BLaER1 treated with 17β-estradiol and CSF1 and Interleukin-3, amounts not matched to agents 10 nM and 100 nM (cell line): Measurements from ENCODE around the gene PPM1J.

Source experiments
- H3K27ac ChIP-seq, 11 experiments: shearing (Covaris generic); formaldehyde crosslinking; 2 replicates each; pipeline ENCODE4 v1.8.1; 2022
- H3K27me3 ChIP-seq, 11 experiments: shearing (Covaris generic); formaldehyde crosslinking; 2 replicates each; pipeline ENCODE4 v1.8.1; 2022
- H3K36me3 ChIP-seq, 11 experiments: shearing (Covaris generic); formaldehyde crosslinking; 2 replicates each; pipeline ENCODE4 v1.8.1; 2022
- H3K4me1 ChIP-seq, 10 experiments: shearing (Covaris generic); formaldehyde crosslinking; 2 replicates each; pipeline ENCODE4 v1.8.1; 2022
- H3K4me2 ChIP-seq, 11 experiments: shearing (Covaris generic); formaldehyde crosslinking; 2 replicates each; pipeline ENCODE4 v1.8.1; 2022
- H3K4me3 ChIP-seq, 10 experiments: shearing (Covaris generic); formaldehyde crosslinking; 2 replicates each; pipeline ENCODE4 v1.8.1; 2022
- H3K9ac ChIP-seq, 11 experiments: shearing (Covaris generic); formaldehyde crosslinking; 2 replicates each; pipeline ENCODE4 v1.8.1; 2022
- H3K9me3 ChIP-seq, 11 experiments: shearing (Covaris generic); formaldehyde crosslinking; replicated peaks in 1 of 11; 2 replicates each; pipeline ENCODE4 v1.8.1; 2022
- H4K20me1 ChIP-seq, 11 experiments: shearing (Covaris generic); formaldehyde crosslinking; 2 replicates each; pipeline ENCODE4 v1.8.1; 2022
- Cebpa-rat ChIP-seq, 11 experiments: shearing (Covaris generic); IDR thresholded peaks; 2 replicates each; pipeline ENCODE4 v1.8.1; 2022

Gene PPM1J

DNA sequence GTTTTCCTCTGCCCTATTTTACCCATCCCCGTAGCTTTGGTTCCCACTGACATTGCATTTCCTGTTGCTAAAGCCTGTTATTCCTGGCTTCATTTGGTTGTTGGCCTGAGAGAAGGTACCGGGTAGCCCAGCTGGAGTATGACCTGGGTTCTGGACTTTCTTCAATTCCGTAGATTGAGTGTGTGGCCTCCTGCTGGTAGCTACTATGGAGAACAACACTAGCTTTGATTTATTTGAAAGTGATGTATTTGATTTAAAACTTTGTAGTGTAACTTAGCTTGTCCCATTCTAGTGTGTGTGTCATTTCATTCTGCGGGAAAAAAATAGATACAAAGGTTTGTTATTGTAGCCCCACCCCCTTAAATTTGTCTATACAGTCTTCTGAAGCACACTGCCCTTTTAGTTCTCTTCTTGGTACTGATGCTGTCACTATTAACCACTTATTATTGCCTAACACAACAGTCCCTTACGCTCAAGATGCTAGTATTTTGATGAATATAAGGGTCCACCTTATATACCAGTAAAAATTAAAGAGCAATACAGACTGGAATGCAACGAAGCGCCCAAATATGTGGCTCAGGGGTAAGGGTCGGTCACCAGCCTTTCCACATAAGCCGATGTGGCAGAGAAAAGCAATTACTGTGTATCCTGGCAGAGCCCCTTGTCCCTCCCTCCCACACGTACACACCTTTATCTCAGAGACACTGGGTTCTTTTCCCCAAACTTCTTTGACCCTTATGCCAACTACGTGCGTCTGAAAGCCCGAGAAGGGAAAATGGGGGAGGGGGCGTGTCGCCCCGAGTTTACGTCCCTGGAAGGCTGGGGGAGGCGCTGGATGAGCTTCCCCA lies 41.3 kb downstream of the PPM1J start:
- Histone ChIP-seq H3K27me3 (no peaks in the 10 kb centered on the region), H3K4me2 (peak overlapping the region; percentile 75 to 97 (median 92)), H3K4me1 (peaks cover 32 to 44% (median 37%) of the 10 kb centered on the region in 10 experiments), H3K4me3 (peak overlapping the region; percentile 85 to 98 (median 89)), H3K9me3 (no peaks in the 10 kb centered on the region), H4K20me1 (peaks cover 0 to 52% (median 13%) of the 10 kb centered on the region in 11 experiments; a peak in 10 of 22 replicates), H3K27ac (peak overlapping the region; percentile 85 to 97 (median 95)), H3K36me3 (peaks cover 35 to 50% (median 41%) of the 10 kb centered on the region in 11 experiments), H3K9ac (peak overlapping the region; percentile 94 to 98 (median 95))
- TF ChIP-seq Cebpa-rat (IDR thresholded peaks at IDR 0.05): no peak

DNA sequence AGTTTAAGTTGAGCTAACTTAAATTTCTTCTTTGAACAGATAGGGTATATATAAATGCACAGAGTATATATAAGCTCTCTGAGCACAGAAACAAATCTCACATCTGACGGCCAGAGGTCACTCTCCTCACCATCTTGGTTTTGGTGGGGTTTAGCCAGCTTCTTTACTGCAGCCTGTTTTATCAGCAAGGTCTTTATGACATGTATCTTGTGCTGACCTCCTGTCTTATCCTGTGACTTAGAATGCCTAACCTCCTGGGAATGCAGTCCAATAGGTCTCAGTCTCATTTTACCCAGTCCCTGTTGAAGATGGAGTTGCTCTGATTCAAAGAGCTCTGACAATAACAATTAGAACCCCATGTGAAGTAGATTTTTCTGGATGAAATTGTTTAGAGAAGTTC lies 42.3 kb downstream of the PPM1J start:
- H3K9me3 ChIP-seq: no peaks in the 10 kb centered on the region
- H3K4me2 ChIP-seq: peak overlapping the region in 6 of 11 experiments; percentile 75 to 97 (median 93); a peak in 9 of 22 replicates
- H3K4me3 ChIP-seq: no peak overlapping the region
- TF ChIP-seq Cebpa-rat (IDR thresholded peaks at IDR 0.05): no peak
- peaks cover 44 to 55% (median 51%) of the 10 kb centered on the region in 11 experiments for H3K36me3 ChIP-seq
- peak overlapping the region in 1 of 11 experiments; percentile 5; a peak in 1 of 22 replicates for H3K9ac ChIP-seq
- H3K27ac ChIP-seq: no peak overlapping the region
- H4K20me1 ChIP-seq: peaks cover 0 to 62% (median 15%) of the 10 kb centered on the region in 11 experiments; a peak in 11 of 22 replicates
- peaks cover 32 to 44% (median 36%) of the 10 kb centered on the region in 10 experiments for H3K4me1 ChIP-seq
- no peaks in the 10 kb centered on the region for H3K27me3 ChIP-seq

DNA sequence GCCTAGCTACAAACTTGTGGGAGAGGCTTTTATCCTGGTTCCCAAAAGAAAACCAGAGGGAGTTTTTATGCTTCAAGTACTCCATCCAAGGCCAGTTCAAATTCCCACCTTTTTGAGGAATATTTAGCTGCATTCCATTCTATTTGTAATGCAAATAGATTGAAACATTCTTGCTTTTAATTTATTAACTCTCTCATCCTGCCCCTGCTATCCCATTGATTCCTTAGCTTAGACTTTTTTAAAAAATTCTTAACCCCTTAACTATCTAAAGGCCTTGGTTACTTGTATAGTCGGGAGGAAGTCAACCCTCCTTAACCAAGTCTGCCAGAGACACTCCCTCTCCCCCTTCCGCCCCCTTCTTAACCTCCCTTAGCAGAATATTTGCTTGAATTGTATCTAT lies 43.1 kb downstream of the PPM1J start:
- no peaks in the 10 kb centered on the region for H3K9me3 ChIP-seq
- H3K9ac ChIP-seq: no peak overlapping the region
- H3K4me2 ChIP-seq: peak overlapping the region in 2 of 11 experiments; percentile 75 to 92; a peak in 2 of 22 replicates
- H3K4me1 ChIP-seq: peaks cover 28 to 44% (median 34%) of the 10 kb centered on the region in 10 experiments
- H3K27me3 ChIP-seq: no peaks in the 10 kb centered on the region
- no peak for TF ChIP-seq Cebpa-rat (IDR thresholded peaks at IDR 0.05)
- H4K20me1 ChIP-seq: peaks cover 0 to 71% (median 17%) of the 10 kb centered on the region in 11 experiments; a peak in 12 of 22 replicates
- H3K4me3 ChIP-seq: no peak overlapping the region
- H3K27ac ChIP-seq: no peak overlapping the region
- peaks cover 53 to 61% (median 59%) of the 10 kb centered on the region in 11 experiments for H3K36me3 ChIP-seq

DNA sequence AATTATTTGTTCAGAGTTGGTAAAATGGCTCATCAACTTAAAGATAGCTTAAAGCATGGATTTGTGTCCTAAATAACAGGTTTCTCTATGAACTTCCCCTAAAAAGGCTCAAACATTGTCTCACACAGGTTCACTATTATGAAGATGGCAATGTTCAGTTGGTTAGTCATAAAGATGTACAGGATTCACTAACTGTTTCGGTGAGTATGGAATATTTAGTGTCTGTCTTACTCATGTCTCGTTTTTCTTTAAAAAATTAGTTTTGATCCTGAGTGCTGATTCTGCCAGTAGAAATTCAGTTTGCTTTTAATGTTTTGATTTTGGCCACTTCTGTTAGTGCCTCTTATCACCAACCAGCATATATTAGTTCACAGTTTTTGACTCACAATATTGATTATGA lies 48.2 kb downstream of the PPM1J start:
- no peak overlapping the region for H3K4me3 ChIP-seq
- peaks cover 98 to 100% (median 100%) of the 10 kb centered on the region in 11 experiments for H3K36me3 ChIP-seq
- peaks cover 0 to 4% (median 0%) of the 10 kb centered on the region in 10 experiments; a peak in 7 of 20 replicates for H3K4me1 ChIP-seq
- H3K27me3 ChIP-seq: no peaks in the 10 kb centered on the region
- H3K9me3 ChIP-seq: no peaks in the 10 kb centered on the region
- TF ChIP-seq Cebpa-rat (IDR thresholded peaks at IDR 0.05): no peak
- no peak overlapping the region for H3K9ac ChIP-seq
- H4K20me1 ChIP-seq: peaks cover 0 to 99% (median 8%) of the 10 kb centered on the region in 11 experiments; a peak in 12 of 22 replicates
- H3K27ac ChIP-seq: no peak overlapping the region
- H3K4me2 ChIP-seq: no peak overlapping the region

DNA sequence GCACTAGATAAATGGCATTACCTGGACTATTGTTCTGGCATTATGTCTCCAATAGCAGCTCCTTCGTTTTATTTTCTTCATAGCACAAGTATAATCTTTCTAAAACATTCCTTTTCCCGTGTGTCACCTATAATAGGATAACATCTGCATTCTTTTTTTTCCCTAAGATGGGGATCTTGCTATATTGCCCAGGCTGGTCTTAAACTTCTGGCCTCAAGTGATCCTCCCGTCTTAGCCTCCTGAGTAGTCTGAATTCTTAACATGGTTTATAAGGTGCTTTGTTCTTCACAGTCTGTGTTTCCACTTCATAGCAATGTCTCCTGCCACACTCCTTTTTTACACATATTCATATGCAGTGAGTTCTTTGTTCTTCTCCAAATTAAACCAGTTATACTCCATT lies 49.3 kb downstream of the PPM1J start:
- H3K4me3 ChIP-seq: no peak overlapping the region
- no peak overlapping the region for H3K4me2 ChIP-seq
- peaks cover 98 to 100% (median 100%) of the 10 kb centered on the region in 11 experiments for H3K36me3 ChIP-seq
- H3K27me3 ChIP-seq: no peaks in the 10 kb centered on the region
- no peaks in the 10 kb centered on the region for H3K9me3 ChIP-seq
- H3K4me1 ChIP-seq: no peaks in the 10 kb centered on the region; a peak in 1 of 20 replicates
- no peak overlapping the region for H3K9ac ChIP-seq
- H3K27ac ChIP-seq: no peak overlapping the region
- no peak for TF ChIP-seq Cebpa-rat (IDR thresholded peaks at IDR 0.05)
- peaks cover 0 to 99% (median 8%) of the 10 kb centered on the region in 11 experiments; a peak in 13 of 22 replicates for H4K20me1 ChIP-seq
